GM12874 (cell line): ENCODE measurements around the gene SLIT3.

Experiments used
- TF ChIP-seq, protein P1 (sequence below): IDR thresholded peaks from 2 replicates; pipeline ENCODE4 v1.5.1; 2011; ENCODE audit warnings: low read depth, mild to moderate bottlenecking, control low read depth, low read length, moderate library complexity; ENCODE audit not compliant: insufficient read depth

Gene SLIT3

DNA sequence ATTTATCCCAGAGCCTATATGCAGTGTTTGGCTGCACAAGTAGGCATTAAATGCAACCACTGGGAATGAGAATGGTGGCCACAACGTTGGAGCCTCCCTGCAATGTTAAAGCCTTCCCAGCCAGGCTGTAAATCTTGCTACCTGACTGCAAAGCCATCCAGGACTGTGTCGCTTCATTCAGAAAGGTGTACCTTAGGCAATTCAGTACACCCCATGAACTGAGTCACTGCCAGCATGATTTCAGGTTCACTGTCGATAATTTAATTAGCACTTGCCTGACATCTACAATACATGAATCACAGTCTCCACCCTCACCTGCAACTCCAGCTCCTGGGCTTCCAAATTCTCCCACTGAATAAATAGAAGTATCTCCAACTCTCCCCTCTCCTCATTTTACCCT is 108.4 kb downstream of the SLIT3 start:
- TF ChIP-seq, protein P1, sequence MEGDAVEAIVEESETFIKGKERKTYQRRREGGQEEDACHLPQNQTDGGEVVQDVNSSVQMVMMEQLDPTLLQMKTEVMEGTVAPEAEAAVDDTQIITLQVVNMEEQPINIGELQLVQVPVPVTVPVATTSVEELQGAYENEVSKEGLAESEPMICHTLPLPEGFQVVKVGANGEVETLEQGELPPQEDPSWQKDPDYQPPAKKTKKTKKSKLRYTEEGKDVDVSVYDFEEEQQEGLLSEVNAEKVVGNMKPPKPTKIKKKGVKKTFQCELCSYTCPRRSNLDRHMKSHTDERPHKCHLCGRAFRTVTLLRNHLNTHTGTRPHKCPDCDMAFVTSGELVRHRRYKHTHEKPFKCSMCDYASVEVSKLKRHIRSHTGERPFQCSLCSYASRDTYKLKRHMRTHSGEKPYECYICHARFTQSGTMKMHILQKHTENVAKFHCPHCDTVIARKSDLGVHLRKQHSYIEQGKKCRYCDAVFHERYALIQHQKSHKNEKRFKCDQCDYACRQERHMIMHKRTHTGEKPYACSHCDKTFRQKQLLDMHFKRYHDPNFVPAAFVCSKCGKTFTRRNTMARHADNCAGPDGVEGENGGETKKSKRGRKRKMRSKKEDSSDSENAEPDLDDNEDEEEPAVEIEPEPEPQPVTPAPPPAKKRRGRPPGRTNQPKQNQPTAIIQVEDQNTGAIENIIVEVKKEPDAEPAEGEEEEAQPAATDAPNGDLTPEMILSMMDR = no peak

DNA sequence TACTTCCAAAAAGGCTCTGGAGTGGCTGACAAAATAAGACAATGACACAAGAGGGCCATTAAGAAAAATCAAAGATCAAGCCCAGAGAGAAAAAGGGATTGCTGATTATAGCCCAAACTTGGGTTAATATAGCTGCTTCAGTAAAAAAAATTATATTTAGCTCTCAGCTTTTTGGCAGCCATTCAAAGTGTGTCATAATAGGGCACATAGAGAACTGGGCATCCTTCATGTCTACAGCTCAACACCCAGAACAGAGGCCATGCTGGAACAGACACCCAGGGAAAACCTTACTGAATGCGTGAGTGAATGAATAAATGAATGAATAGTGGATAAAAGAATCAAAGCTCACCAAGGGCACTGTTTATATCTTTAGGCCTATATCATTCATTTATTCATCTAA is 110.1 kb downstream of the SLIT3 start:
- TF ChIP-seq, protein P1 = no peak

DNA sequence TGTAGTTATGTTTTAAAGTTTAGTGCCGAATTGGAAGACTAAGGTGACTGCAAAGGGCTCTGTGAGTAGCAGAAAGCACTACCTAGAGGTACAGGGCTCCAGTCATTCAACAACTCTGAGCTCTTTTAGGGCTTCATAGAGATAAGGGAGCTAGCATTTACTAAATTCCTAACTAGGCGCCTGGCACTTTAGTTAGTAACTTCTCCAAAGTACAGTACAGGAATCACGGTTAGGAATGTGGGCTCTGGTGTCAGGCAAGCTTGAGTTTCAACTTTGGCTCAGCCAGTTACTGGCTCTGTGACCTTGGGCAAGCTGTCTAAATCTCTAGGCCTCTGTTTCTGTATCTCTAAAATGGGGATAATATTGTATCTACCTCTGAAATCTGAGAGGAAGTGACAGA is 115.3 kb downstream of the SLIT3 start:
- TF ChIP-seq, protein P1 = no peak

- TF ChIP-seq, protein P1 = no peak
Observed at GRCh38 chr5:169183576-169183975, 117.4 kb downstream of the SLIT3 start.

DNA sequence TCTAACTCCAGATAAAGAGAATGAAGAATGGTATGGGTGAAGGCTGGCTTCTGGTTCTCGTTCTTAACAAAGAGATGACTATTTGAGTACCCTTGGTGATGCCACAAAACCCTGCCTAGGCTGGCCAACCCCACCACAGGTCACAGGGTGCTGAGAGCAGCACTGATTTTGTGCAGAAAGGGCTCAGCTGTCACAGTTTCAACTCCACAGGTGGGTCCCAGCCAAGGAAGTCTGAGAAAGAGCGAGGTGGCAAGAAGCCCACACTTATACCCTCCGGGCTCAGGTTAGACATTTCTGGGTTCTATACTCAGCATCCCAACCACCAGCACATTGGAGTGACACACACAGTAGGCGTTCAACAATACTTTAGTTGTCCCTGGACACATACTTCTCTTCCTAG is 118.1 kb downstream of the SLIT3 start:
- TF ChIP-seq, protein P1 = no peak

DNA sequence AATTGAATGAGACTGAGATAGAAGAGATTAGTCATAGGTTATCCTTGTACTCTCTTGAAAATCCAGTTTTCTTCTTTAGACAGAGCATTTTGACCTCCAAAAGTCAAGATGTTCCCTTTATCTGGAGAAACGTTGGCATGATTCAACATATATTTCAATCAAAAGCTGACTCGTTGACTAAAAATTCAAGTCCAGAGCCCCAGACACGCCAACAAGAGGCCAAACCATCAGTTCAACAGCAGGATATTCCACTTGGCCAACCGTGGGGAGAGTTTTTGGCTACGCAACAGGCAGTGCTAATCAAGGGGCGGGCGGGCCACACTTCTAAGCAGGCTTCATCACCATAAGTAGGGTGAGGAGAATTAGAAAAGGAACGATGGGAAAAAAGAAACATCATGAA is 119.1 kb downstream of the SLIT3 start:
- TF ChIP-seq, protein P1 = no peak

DNA sequence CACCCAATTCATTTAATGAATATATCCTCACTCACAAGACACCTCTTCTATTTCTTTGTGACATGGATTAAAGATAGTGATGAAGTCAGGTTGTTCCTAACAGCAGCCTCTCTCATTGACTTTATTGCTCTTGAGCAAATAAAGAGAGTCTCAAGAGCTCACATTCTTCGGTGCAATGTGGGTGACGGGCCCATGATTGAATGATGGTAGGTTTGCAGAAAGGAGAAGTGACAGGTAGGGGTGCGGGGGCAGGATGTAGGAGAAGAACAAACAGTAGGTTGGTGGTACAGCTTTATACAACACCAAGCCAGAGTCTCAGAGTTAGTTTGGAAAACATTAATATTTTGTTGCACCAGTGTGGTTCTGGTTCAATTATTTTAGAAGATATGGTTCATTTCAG is 122.2 kb downstream of the SLIT3 start:
- TF ChIP-seq, protein P1 = no peak

GRCh38 chr5:169178274-169178673 is 122.7 kb downstream of the SLIT3 start:
- TF ChIP-seq, protein P1 = no peak
